Activated CD8-positive, alpha-beta memory T cell treated with anti-CD3 and anti-CD28 coated beads, Interleukin-2, amount 50 U/mL, for 24 hours (primary cell): ENCODE data around the gene TMCC1.
"Not testable (repeated sequence)": the region's sequence is repeated elsewhere in the genome, so short reads cannot be mapped to it uniquely, and the experiment has no call there.

Experiments
- DNase-seq: peaks from one replicate; pipeline ENCODE4 v3.0.0-alpha.2; 2020; ENCODE audit errors: extremely low read depth

The TMCC1 gene

GRCh38 chr3:129686941-129687340, 206.6 kb downstream of the TMCC1 start:
- no peak for DNase-seq

DNA sequence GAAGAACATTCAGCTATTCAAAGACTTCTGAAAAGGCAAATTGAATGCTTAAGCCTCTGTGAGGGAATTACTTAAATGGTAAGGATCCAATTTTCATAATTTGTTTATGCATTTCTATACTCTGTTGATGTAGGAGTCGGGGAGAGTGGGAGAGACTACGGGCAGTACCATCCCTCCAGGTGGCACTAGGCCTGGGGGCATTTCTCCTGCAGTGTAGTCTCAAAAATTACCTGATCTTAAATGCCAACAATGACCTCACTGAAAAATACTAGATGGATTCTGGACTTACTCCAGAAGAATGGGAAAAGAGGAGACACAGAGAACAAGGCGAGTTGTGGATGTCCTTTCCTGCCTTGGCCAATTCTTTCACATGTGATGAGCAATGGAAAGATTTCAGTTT, 209.2 kb downstream of the TMCC1 start:
- no peak for DNase-seq

DNA sequence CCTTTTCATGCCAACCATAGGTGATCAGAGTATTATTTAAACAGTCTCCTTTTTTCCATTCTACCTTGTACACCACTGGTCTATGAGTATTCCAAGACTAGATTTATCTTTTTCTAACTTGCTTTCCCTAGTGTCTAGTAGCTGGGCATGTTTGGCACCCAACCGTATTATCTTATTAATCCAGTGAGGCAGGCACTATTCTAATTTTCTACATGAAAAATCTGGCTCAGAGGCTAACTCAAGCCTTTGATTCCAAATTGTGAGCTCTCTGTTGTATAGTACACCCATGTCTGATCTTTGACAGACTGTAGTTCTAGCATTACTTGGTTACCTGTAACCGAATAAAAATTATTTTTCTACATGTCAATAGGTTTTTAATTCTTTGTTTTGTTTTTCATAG, 210.3 kb downstream of the TMCC1 start:
- no peak for DNase-seq

- no peak for DNase-seq
Measured at GRCh38 chr3:129676985-129677384, 216.5 kb downstream of the TMCC1 start.

GRCh38 chr3:129674798-129675123, 218.8 kb downstream of the TMCC1 start:
- DNase-seq = not testable (repeated sequence)

GRCh38 chr3:129673897-129674797, 219.4 kb downstream of the TMCC1 start:
- DNase-seq = no peak

DNA sequence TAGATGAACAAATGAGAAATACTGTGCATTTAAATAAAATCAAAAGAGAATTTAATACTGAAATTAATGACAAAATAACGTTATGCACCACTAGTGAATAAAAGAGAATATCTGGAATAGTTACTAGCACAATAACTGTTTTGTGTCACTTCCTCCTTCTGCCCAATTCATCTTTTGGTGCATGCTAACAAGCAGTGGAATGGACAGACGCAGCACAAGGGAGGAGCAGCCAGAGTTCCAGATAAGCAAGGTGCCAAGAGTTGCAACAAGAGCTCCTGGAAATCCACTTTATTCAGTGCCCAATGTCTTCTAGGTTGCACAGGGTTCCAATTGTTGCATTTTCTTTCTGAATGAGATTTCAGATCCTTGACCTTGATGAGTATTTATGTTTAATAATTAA, 220.5 kb downstream of the TMCC1 start:
- no peak for DNase-seq

DNA sequence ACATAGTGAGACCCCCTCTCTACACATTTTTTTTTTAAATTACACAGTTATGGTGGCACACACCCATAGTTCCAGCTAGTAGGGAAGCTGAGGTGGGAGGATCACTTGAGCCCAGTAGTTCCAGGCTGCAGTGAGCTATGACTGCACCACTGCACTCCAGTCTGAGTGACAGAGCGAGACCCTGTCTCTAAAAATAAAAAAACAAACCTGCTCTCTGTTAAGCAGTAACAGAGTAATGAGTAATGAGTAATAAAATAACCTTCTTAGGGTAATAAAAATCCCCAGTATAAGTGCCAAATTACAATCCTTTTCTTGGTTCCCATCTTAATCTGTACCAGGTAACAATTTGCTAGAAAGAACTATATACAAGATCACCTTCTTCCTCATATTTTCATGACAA, 221.1 kb downstream of the TMCC1 start:
- no peak for DNase-seq

GRCh38 chr3:129665024-129665768, 228.3 kb downstream of the TMCC1 start:
- DNase-seq = no peak

DNA sequence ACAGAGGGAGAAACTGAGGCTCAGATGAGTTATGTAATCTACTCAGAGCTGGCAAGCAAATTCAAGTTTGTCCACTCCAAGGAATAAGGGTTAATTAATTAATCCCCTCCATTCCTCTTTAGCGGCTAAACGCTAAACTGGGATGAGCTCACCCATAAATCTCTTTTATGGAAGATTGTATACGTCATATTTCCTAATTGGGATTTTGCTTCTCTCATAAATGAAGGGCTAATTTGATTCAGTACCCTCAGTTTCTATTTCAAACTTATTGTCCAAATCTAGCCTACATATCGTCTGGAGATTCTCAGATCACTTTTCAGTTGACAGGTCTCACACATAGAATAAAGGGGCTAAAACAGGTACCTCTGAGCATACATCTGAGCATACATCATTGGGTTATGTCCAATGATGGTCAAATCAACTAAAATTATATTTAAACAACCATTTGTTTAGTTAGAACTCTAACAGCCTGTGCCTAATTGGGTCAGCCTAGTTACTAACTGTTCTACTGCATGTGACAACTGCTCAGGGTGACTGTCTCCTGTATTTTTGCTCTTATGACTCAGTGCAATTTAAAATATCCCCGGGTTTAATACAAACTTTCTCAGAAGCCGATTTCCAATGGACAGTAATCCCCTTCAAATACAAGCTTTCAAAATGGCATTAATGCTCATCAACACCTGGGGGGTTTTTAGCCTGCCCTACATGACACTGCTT, 229.4 kb downstream of the TMCC1 start:
- no peak for DNase-seq

- no peak for DNase-seq
Measured at GRCh38 chr3:129663045-129663446, 230.5 kb downstream of the TMCC1 start.

- DNase-seq = no peak
Measured at GRCh38 chr3:129662191-129662608, 231.3 kb downstream of the TMCC1 start.

DNA sequence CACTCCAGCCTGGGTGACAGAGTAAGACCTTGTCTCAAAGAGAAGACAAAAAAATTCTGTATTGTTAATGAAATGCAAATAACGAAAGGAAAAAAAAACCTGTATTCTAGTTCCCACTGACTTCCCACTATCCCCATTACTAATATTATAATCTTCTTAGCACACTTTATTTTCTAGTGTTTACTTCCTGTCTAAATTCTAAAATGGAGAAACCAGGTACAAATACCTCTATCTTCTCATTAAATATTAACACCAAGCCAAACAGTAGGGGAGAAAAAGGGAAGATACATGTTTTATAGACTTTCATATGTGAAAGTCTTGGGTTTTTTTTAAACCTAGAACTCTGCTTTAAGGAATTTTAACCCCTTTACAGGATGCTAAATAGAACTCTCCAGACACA, 231.7 kb downstream of the TMCC1 start:
- DNase-seq = no peak

DNA sequence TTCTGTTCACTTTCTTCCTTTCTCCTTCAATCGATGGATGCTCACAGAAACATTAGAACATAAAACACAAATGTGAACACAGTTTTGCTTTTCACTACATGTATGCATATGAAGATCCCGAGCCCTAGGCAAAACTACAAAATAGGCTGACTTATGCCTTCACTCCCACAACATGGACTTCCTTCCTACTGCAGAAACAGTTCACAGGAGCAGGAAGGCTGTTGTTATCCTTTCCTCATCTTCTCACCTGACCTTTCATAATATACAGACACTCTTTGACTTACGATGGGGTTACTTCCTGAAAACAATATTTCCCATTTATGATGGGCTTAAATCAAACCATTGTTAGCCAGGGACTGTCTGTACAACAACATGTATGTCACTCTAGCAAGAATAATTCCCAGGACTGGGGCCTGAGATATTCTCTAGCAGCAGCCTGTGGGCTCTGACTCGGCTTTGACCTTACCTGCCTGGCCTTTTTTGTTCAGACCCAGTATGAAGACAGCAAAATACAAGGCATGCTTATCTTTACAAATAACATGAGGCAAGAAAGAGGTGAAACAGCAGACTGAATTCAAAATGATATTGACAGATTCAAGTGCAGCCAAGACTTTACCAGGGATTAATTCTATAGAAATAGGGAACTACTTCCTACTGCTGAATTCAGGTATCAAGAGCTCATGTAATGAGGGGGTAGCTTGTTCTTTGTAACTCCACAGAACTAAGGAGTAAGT, 235.2 kb downstream of the TMCC1 start:
- no peak for DNase-seq

DNA sequence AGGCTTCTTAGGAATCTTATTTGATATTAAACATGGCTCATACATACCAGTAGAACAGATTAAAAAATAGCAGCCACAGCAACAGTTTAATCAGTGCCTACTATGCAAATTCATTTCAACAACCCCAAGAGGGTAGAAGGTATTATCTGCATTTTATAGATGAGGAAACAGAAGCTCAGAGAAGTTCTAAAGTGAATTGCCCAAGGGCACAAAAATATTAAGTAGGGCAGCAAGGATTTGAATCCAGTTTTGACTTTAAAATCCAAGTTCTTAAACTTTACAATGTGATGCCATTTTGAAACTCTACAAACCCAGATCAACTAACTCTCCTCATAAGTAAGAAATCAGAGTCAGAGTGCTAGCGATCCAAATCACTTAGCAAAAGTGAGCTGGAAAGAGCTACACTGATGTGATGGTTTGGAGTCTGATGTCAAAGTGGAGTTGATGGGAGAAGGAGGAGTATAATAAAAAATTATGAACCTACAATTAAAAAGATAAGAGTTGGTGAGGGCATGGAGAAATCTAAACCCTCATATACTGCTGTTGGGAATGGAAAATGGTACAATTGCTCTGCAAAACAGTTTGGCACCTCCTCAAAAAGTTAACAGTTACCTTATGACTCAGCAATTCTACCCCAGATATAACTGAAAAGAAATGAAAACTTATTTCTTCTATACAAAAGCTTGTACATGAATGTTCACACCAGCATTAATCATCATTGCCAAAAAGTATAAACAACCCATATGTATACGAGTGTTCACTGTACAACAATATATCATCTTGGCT, 236.1 kb downstream of the TMCC1 start:
- DNase-seq = no peak

DNA sequence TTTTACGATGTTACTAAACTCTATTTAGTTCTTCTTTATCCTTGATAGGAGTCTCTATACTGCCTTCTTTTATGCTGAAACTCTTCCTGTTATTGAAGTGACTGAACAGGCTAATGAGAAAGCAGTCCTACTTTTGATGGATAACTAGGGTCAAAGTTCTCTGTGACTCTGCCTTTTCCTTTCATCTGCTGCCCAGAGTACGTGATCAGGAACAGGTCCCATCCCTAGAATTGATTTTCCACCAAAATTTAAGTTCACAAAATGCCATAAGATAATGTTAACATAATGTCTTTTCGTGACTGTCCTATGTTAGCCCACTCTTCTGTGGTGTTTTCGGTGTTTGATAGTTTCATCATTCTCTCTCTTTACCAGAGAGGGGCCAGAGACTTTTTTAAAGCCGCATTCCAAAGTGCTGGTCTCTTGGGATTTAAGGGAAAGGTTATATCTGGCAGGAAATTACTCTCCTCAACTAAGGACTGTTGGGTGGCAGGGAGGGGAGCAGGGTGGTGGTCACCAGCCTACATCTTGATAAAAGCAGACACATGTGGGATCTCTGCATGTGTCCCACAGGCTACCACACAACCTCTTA, 236.8 kb downstream of the TMCC1 start:
- DNase-seq = no peak

GRCh38 chr3:129655291-129655700, 238.2 kb downstream of the TMCC1 start:
- no peak for DNase-seq

DNA sequence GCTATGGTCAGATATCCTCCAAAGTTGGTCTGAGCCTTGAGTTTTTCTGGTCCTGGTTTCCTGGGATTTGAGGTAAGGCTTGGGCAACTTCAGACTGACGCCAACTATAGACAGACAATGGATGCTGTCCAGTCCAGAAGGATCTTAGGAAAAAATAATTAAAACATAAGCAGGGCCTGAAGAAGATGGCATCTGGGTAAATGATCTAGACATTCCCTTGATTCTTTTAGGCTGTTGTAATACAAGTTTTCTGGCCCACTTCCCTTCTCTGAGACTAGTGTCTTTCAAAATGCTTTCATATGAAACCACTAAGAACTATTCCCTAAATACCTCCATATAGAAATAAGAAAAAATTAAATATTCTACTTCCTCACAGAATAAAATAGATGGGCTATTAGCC, 239.4 kb downstream of the TMCC1 start:
- no peak for DNase-seq

DNA sequence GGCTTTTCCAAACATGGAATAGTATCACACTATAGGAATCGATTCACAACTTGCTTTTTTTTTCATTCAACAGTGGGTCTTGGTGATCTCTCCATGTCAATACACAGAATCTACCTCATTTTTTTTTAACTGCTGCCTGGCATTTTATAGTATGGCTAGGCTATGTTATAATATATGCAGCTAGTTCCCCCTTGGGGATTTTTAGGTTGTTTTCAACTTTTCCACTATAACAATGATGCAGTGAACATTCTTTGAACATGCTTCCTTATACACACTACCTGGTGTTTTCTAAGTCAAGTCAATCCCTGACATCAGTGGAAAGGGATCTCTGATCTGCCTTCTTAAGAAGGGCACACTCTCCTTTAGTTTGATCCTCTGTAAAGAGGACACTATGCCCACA, 240.5 kb downstream of the TMCC1 start:
- no peak for DNase-seq

GRCh38 chr3:129651435-129652202, 241.9 kb downstream of the TMCC1 start:
- DNase-seq = no peak
